HL-60/S4 (cell line): ENCODE results near the gene SELENOI.
"Not testable (repeated sequence)": the region's sequence is repeated elsewhere in the genome, so short reads cannot be mapped to it uniquely, and the experiment has no call there.

Experiments
- in situ Hi-C: fragments of 300-500 bp; cut with MboI; formaldehyde crosslinking; loops from 2 replicates; pipeline ENCODE4 v1.14.3; 2022; ENCODE audit warnings: low sequenced_read_pairs

SELENOI gene

GRCh38 chr2:26326514-26326913, 19.4 kb upstream of the SELENOI start:
- in situ Hi-C loops: no loop called here

- in situ Hi-C loops: no loop called here
Measured at GRCh38 chr2:26327291-26328272, 18.4 kb upstream of the SELENOI start.

GRCh38 chr2:26329083-26329482, 16.9 kb upstream of the SELENOI start:
- in situ Hi-C loops: not testable (repeated sequence)

- in situ Hi-C loops: no loop called here
Measured at GRCh38 chr2:26330114-26330549, 15.8 kb upstream of the SELENOI start.

- in situ Hi-C loops: no loop called here
Measured at GRCh38 chr2:26330604-26331003, 15.3 kb upstream of the SELENOI start.

GRCh38 chr2:26331321-26331720, 14.6 kb upstream of the SELENOI start:
- in situ Hi-C loops: not testable (repeated sequence)

GRCh38 chr2:26333293-26333692, 12.7 kb upstream of the SELENOI start:
- in situ Hi-C loops: no loop called here

GRCh38 chr2:26335231-26335630, 10.7 kb upstream of the SELENOI start:
- in situ Hi-C loops: no loop called here

GRCh38 chr2:26336719-26337118, 9.2 kb upstream of the SELENOI start:
- in situ Hi-C loops: no loop called here

GRCh38 chr2:26337298-26337697, 8.6 kb upstream of the SELENOI start:
- in situ Hi-C loops: no loop called here

- in situ Hi-C loops: no loop called here
Measured at GRCh38 chr2:26340831-26341230, 5.1 kb upstream of the SELENOI start.

GRCh38 chr2:26344581-26345282, 1.2 kb upstream of the SELENOI start:
- in situ Hi-C loops: no loop called here

GRCh38 chr2:26345283-26345544, 729 bp upstream of the SELENOI start:
- in situ Hi-C loops: no loop called here

- in situ Hi-C loops: no loop called here
Measured at GRCh38 chr2:26346454-26347053, 611 bp downstream of the SELENOI start, which contains the start of gene ADGRF3. TSS of gene ADGRF3 (minus strand) at chr2:26346789. CDS start at chr2:26346234, 555 bp downstream.

GRCh38 chr2:26347286-26347865, 1.4 kb downstream of the SELENOI start:
- in situ Hi-C loops: no loop called here

GRCh38 chr2:26349690-26350089, 3.7 kb downstream of the SELENOI start:
- in situ Hi-C loops: no loop called here

- in situ Hi-C loops: no loop called here
Measured at GRCh38 chr2:26351375-26352090, 5.6 kb downstream of the SELENOI start.

GRCh38 chr2:26352892-26353291, 6.9 kb downstream of the SELENOI start:
- in situ Hi-C loops: no loop called here

GRCh38 chr2:26354469-26354868, 8.5 kb downstream of the SELENOI start:
- in situ Hi-C loops: not testable (repeated sequence)
